ENCODE results near the gene IQGAP3. TPM values are rescaled to one million over a fixed set of nuclear protein-coding genes. Genes with fewer than 3 reads are reported as not detected.
A peak's percentile ranks its signal among the peaks of the same experiment; 100 is the strongest.

The IQGAP3 gene
- total RNA-seq, 4 donors from 2014 or later: 0.21 to 2.4 (median 0.97) TPM

- Histone ChIP-seq H3K36me3 (no peaks in the 10 kb centered on the region), H3K27ac (no peak overlapping the region), H3K4me1 (peaks cover 0 to 13% (median 3%) of the 10 kb centered on the region in 4 donors), H3K27me3 (no peaks in the 10 kb centered on the region), H3K4me3 (no peak overlapping the region), H3K9me3 (no peaks in the 10 kb centered on the region)
- TF ChIP-seq EP300 (IDR thresholded peaks at IDR 0.05): no peak
- WGBS, 2 donors: 69 to 72% methylated on average over 2 to 4 of the region's 4 CpGs
- no peak for DNase-seq (ENCODE audit: low spot score in 2 of 2)
Measured at GRCh38 chr1:156586323-156586722, 14.0 kb upstream of the IQGAP3 start.

- no peaks in the 10 kb centered on the region for H3K36me3 ChIP-seq
- H3K9me3 ChIP-seq: no peaks in the 10 kb centered on the region
- H3K27me3 ChIP-seq: no peaks in the 10 kb centered on the region
- WGBS, 2 donors: 44 to 46% methylated on average over 11 of the region's 11 CpGs
- TF ChIP-seq EP300 (IDR thresholded peaks at IDR 0.05): no peak
- no peak for TF ChIP-seq CTCF (IDR thresholded peaks at IDR 0.05)
- no peak for TF ChIP-seq POLR2A (IDR thresholded peaks at IDR 0.05)
- DNase-seq (ENCODE audit: low spot score in 2 of 2): no peak
- H3K4me3 ChIP-seq: no peak overlapping the region
- peaks cover 0 to 6% (median 0%) of the 10 kb centered on the region in 4 donors for H3K4me1 ChIP-seq
- H3K27ac ChIP-seq: no peak overlapping the region
Measured at GRCh38 chr1:156584813-156585212, 12.4 kb upstream of the IQGAP3 start.

GRCh38 chr1:156583821-156584622 lies 11.7 kb upstream of the IQGAP3 start:
- H3K27ac ChIP-seq: no peak overlapping the region
- WGBS, 2 donors: 52 to 53% methylated on average over 20 of the region's 20 CpGs
- no peak overlapping the region for H3K4me3 ChIP-seq
- H3K27me3 ChIP-seq: no peaks in the 10 kb centered on the region
- DNase-seq (ENCODE audit: low spot score in 2 of 2): peak; percentile 74 to 96
- no peaks in the 10 kb centered on the region for H3K36me3 ChIP-seq
- H3K9me3 ChIP-seq: no peaks in the 10 kb centered on the region
- H3K4me1 ChIP-seq: peaks cover 0 to 6% (median 0%) of the 10 kb centered on the region in 4 donors
- TF ChIP-seq POLR2A (IDR thresholded peaks at IDR 0.05) (no peak), EP300 (IDR thresholded peaks at IDR 0.05) (peak in 1 of 2 donors; percentile 20), CTCF (IDR thresholded peaks at IDR 0.05) (peak; percentile 83 to 99 (median 95))

- H3K4me3 ChIP-seq: no peak overlapping the region
- H3K36me3 ChIP-seq: no peaks in the 10 kb centered on the region
Measured at GRCh38 chr1:156582388-156583017, 10.1 kb upstream of the IQGAP3 start.

More at GRCh38 chr1:156582388-156583017, 10.1 kb upstream of the IQGAP3 start:
- TF ChIP-seq POLR2A (IDR thresholded peaks at IDR 0.05) (no peak), EP300 (IDR thresholded peaks at IDR 0.05) (no peak), CTCF (IDR thresholded peaks at IDR 0.05) (no peak)
- peak overlapping the region in 1 of 4 donors; percentile 23 for H3K27ac ChIP-seq
- no peaks in the 10 kb centered on the region for H3K27me3 ChIP-seq
- peaks cover 0 to 6% (median 0%) of the 10 kb centered on the region in 4 donors for H3K4me1 ChIP-seq
- H3K9me3 ChIP-seq: no peaks in the 10 kb centered on the region
- no peak for DNase-seq (ENCODE audit: low spot score in 2 of 2)
- 72 to 77% methylated on average over 8 to 9 of the region's 9 CpGs for WGBS, 2 donors
